RCC 7860 (cell line): ENCODE measurements around the gene NFX1.

Source experiments
- DNase-seq: peaks from one replicate; pipeline ENCODE4 v3.0.0-alpha.2; 2015; ENCODE audit warnings: low spot score
- FAIRE-seq: peaks from 2 replicates; lab custom pipeline; 2012; peaks lifted over from hg19 to GRCh38; lab: Jason Lieb, UNC

NFX1 gene

DNA sequence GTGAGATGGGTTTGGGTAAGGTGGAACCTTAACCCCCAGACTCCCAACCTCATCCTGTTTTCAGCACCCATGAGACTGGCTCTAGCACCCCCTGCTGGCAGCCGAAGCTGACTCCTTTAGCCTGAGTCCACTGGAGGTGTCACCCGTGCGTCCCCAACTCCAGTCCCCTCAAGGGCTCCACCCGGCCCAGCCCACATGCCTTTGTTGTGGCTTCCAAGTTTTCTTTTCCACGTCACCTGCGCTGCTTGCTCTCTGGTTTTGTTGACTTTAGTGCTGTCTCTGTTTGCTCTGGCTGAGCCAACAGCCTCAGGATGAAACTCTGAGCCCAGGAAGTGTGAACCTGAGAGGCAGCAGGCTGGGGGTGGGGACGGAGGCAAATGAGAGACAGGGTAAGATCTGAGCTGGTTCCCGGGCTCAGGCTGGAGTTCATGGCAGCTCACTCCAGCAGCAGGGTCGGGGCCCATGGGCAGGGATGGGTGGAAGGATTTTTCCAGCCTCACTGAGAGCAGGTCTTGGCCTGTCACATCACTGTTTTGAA lies 125.3 kb downstream of the NFX1 start:
- DNase-seq (peak; percentile 22), FAIRE-seq (no peak)

DNA sequence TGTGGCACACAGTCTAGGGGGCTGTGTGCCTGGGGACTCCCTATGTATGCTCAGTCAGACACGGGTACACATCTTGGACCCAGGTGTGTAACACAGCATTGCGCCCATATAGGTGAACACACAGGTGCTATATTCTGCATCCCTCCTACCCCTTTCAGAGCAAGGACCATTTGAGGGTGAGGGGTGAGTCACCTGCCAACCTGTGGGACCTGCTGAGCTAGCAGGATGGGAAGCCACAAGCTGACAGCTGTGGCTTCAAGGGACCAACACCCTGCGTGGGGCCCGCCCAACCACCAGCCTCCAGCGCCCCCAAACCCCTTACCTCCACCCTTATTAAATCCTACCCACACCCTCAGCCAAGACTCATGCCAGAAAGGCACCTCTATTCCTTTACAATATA lies 126.7 kb downstream of the NFX1 start:
- DNase-seq (no peak), FAIRE-seq (no peak)

DNA sequence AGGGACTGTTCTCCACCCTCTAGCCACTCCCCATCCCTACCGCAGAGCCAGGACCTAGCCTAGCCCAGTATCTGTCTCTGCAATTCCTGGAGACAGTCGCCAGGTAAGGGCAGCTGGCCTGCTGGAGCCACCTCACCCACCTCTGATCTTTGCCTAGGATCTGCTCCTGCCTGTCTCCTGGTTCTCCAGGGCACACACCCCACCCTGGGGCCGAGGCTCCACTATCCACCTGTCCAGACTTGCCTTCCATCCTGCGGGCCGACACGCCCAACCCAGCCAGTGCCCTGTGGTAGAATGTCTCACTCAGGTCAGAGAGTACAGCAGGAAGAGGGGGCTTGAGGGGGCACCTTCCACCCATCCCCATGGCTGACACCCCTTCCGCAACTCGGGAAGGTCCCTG lies 127.8 kb downstream of the NFX1 start:
- FAIRE-seq (no peak), DNase-seq (no peak)

DNA sequence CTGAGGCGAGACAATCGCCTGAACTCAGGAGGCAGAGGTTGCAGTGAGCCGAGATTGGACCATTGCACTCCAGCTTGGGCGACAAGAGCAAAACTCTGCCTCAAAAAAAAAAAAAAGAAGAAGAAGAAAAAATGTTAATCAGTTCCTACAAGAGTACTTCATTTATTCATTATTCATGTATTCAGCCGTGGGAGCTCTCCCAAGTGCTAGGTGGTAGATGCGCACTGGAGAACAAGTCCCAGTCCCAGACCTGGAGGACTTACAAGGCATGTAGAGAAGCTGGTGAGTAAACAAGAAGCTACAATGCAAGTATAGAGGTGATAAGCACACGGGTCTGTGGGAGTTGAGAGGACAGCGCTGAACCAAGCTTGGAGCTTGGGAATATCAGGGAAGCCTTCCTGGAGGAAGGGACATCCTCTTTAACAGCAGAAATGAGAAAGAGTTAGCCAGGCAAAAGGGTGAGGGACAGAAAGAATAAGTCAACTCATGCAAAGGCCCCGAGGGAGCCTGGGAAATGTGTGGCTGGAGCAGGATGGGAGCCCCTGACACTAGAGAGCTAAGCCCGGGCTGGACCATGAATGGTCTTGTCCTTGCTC lies 129.5 kb downstream of the NFX1 start:
- DNase-seq = no peak
- no peak for FAIRE-seq
